A549 (cell line): Measurements from ENCODE around the gene MAMDC4.

ENCODE experiments used
- CTCF ChIP-seq: fragments of >200 bp; sonication (Bioruptor Twin); formaldehyde crosslinking; IDR thresholded peaks from 3 replicates; pipeline ENCODE4 v1.5.1; 2016
- EP300 ChIP-seq, 2 experiments: fragments of >200 bp; sonication (Bioruptor Twin); formaldehyde crosslinking; IDR thresholded peaks; 2 replicates in 1 of 2; 3 replicates in 1 of 2; pipeline ENCODE4 v1.6.1; 2016 to 2017
- GATA3 ChIP-seq: IDR thresholded peaks from 2 replicates; pipeline ENCODE4 v1.6.1; 2012; ENCODE audit warnings: borderline replicate concordance
- HOXA7 ChIP-seq: fragments of 250-450 bp; sonication (Bioruptor Pico); IDR thresholded peaks from 2 replicates; pipeline ENCODE4 v1.5.0; 2020; ENCODE audit warnings: mild to moderate bottlenecking, moderate library complexity
- JUN ChIP-seq, 2 experiments: fragments of >200 bp; sonication (Bioruptor Twin); formaldehyde crosslinking; IDR thresholded peaks; 2 replicates in 1 of 2; 3 replicates in 1 of 2; pipeline ENCODE4 v1.6.1; 2016 to 2017
- MAFK ChIP-seq: fragments of 450-650 bp; IDR thresholded peaks from 2 replicates; pipeline ENCODE4 v1.6.1; 2014; ENCODE audit not compliant: partially characterized antibody
- PBX3 ChIP-seq: IDR thresholded peaks from 2 replicates; pipeline ENCODE4 v1.6.1; 2012
- POLR2A ChIP-seq: IDR thresholded peaks from 2 replicates; pipeline ENCODE4 v1.6.1; 2012; ENCODE audit warnings: mild to moderate bottlenecking, low read length
- USF2 ChIP-seq: fragments of 450-650 bp; IDR thresholded peaks from 2 replicates; pipeline ENCODE4 v1.6.1; 2014; ENCODE audit warnings: antibody characterized with exemption
- TF ChIP-seq, protein P1 (sequence below): fragments of 200-600 bp; sonication (generic); IDR thresholded peaks from 2 replicates; pipeline ENCODE4 v1.6.1; 2016; ENCODE audit warnings: antibody characterized with exemption, mild to moderate bottlenecking, moderate library complexity

DNA sequence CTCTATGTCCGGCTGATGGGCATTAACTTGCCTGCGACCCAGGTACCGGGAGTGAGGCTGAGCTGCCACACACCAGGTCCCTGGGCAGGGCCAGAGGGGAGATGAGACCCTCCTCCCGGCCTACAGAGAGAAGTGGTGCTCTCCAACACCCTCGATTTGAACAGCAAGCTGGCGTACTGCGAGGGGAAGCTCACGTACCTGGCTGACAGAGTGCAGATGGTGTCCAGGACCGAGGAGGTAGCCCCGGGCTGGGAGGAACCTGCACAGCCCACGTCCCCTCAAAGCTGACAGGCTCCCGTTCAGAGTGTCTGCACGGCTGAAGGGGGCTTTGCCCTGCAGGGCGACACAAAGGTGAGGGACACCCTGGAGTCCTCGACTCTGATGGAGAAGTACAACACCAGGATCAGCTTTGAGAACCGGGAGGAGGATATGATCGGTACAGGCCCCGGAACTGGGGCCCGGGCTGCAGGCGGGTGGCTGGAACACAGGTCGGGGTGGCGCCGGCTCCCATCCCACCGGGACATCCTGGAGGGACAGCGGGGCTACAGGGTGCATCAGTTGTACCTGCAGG lies 45.4 kb upstream of the MAMDC4 start:
- TF ChIP-seq HOXA7: no peak
- TF ChIP-seq CTCF: no peak
- TF ChIP-seq MAFK: no peak
- TF ChIP-seq USF2: no peak
- no peak for TF ChIP-seq GATA3
- no peak for TF ChIP-seq JUN (IDR thresholded peaks at IDR 0.05)
- no peak for TF ChIP-seq EP300 (IDR thresholded peaks at IDR 0.05)
- TF ChIP-seq POLR2A: no peak
- no peak for TF ChIP-seq PBX3
- TF ChIP-seq, protein P1, sequence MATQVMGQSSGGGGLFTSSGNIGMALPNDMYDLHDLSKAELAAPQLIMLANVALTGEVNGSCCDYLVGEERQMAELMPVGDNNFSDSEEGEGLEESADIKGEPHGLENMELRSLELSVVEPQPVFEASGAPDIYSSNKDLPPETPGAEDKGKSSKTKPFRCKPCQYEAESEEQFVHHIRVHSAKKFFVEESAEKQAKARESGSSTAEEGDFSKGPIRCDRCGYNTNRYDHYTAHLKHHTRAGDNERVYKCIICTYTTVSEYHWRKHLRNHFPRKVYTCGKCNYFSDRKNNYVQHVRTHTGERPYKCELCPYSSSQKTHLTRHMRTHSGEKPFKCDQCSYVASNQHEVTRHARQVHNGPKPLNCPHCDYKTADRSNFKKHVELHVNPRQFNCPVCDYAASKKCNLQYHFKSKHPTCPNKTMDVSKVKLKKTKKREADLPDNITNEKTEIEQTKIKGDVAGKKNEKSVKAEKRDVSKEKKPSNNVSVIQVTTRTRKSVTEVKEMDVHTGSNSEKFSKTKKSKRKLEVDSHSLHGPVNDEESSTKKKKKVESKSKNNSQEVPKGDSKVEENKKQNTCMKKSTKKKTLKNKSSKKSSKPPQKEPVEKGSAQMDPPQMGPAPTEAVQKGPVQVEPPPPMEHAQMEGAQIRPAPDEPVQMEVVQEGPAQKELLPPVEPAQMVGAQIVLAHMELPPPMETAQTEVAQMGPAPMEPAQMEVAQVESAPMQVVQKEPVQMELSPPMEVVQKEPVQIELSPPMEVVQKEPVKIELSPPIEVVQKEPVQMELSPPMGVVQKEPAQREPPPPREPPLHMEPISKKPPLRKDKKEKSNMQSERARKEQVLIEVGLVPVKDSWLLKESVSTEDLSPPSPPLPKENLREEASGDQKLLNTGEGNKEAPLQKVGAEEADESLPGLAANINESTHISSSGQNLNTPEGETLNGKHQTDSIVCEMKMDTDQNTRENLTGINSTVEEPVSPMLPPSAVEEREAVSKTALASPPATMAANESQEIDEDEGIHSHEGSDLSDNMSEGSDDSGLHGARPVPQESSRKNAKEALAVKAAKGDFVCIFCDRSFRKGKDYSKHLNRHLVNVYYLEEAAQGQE: no peak
